ENCODE measurements around the gene GOLGA8R. TPM values are rescaled to one million over a fixed set of nuclear protein-coding genes. Genes with fewer than 3 reads are reported as not detected.
"Not testable (repeated sequence)": the region's sequence is repeated elsewhere in the genome, so short reads cannot be mapped to it uniquely, and the experiment has no call there.

GOLGA8R gene
- total RNA-seq, 5 donors from 2014 or later (not counting 1 experiment from before 2014, with no cell fraction given), result 3.0 to 5.7 (median 3.8) TPM

GRCh38 chr15:30355043-30355442 lies 59.0 kb downstream of the GOLGA8R start:
- H3K9me3 ChIP-seq; H3K36me3 Mint-ChIP-seq; POLR2A ChIA-PET; H3K9me3 Mint-ChIP-seq; H3K4me3 ChIP-seq (ENCODE audit: control insufficient read depth in 1 of 2, extremely low read depth in 1 of 2, low read length in 1 of 2); H3K27ac ChIP-seq (ENCODE audit: low read length); H3K27ac Mint-ChIP-seq; H3K36me3 ChIP-seq (ENCODE audit: control insufficient read depth in 2 of 2, extremely low read depth in 1 of 2, insufficient read depth in 1 of 2, low read length in 1 of 2); H3K4me1 Mint-ChIP-seq; H3K27me3 ChIP-seq (replicated peaks in 1 of 2; ENCODE audit: control insufficient read depth in 2 of 2, extremely low read depth in 1 of 2, insufficient read depth in 2 of 2, low read length in 1 of 2); ATAC-seq (replicated peaks in 1 of 4); H3K4me3 Mint-ChIP-seq; H3K4me1 ChIP-seq (ENCODE audit: control insufficient read depth in 1 of 2, extremely low read depth in 1 of 2, insufficient read depth in 2 of 2, low read length in 2 of 2); CTCF ChIA-PET; H3K27me3 Mint-ChIP-seq; DNase-seq: not testable (repeated sequence)
- no CpG with 5 or more reads among the region's 6 CpGs for WGBS (ENCODE audit: insufficient coverage)

Other genes with a start within 250 kb of the GOLGA8R start
- 1 to 10 TPM in 1 of 5 donors, under 1 TPM in 1, not detected in 3; 0.92 to 1.1 TPM for gene CHRFAM7A, start 20.7 kb downstream of the GOLGA8R start, total RNA-seq
- 1 to 10 TPM in 1 of 5 donors, under 1 TPM in 2, not detected in 2; 0.47 to 2.1 (median 0.70) TPM for gene GOLGA8Q, start 137.8 kb upstream of the GOLGA8R start, total RNA-seq
- gene GOLGA8H, start 189.8 kb upstream of the GOLGA8R start, total RNA-seq, result not detected

Measured in T-cell (primary cell).